ENCODE measurements around the gene TXNDC11. TPM values are rescaled to one million over a fixed set of nuclear protein-coding genes. Genes with fewer than 3 reads are reported as not detected.

Gene TXNDC11
- total RNA-seq, 2 donors from 2014 or later: 32.9 to 34.4 TPM

DNA sequence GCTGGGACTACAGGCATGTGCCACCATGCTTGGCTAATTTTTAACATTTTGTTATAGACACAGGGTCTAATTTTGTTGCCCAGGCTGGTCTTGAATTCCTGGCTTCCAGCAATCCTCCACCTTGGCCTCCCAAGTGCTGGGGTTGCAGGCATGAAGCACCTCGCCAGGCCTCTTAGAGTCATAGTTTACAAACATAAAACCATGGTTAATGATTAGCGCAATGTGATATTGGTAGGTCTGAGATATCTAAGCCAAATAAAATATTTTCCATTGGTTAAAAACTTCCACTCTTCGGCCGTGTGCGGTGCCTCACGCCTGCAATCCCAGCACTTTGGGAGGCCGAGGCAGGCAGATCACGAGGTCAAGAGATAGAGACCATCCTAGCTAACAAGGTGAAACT is 16.6 kb downstream of the TXNDC11 start:
- no peak for DNase-seq (ENCODE audit: low spot score)
- intact Hi-C loops (cut with DNase I): loop anchor here in 1 of 2 donors (5.0 kb wide), 1 partner anchor 279 kb away; no protein-coding TSS in a partner anchor

DNA sequence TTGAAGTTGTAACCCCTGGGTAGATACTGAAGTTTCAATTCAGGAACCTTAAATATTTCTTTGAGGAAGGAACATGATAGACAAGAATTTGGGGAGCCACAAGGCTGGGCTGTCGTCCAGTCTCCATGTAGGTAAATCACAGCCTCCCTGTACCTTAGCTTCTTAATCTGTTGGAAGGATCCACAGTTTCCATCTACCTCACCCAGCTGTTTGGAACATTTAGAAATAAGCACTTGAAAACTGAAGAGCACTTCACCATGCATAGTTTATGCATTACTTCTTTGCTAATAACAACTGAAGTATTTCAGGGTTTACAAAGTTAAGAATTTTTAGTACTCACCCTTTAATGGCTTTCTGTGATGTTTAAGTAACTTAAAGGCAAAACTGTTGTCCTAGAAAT is 17.2 kb downstream of the TXNDC11 start:
- intact Hi-C loops (cut with DNase I): loop anchor here in 1 of 2 donors (5.0 kb wide), 1 partner anchor 278 kb away; no protein-coding TSS in a partner anchor

DNA sequence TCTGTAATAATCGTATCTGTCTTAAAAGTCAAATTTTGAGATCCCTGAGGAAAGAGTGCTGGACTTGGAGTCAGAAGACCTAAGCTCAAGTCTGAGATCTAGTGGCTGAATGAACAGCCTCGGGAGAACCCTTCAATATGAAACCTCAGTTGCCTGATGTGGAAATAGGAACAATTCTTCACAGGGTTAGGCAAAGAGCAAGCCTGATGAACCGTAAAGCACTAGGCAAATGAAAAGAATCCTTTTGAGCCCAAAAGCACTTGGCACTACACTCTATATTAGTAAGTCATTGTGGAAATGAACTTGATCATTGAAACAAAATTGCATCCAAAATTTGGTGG is 20.2 kb downstream of the TXNDC11 start:
- intact Hi-C loops (cut with DNase I): no loop called here
- no peak for DNase-seq (ENCODE audit: low spot score)

More for the DNA sequence above, 17.2 kb downstream of the TXNDC11 start:
- no peak for DNase-seq (ENCODE audit: low spot score)

DNA sequence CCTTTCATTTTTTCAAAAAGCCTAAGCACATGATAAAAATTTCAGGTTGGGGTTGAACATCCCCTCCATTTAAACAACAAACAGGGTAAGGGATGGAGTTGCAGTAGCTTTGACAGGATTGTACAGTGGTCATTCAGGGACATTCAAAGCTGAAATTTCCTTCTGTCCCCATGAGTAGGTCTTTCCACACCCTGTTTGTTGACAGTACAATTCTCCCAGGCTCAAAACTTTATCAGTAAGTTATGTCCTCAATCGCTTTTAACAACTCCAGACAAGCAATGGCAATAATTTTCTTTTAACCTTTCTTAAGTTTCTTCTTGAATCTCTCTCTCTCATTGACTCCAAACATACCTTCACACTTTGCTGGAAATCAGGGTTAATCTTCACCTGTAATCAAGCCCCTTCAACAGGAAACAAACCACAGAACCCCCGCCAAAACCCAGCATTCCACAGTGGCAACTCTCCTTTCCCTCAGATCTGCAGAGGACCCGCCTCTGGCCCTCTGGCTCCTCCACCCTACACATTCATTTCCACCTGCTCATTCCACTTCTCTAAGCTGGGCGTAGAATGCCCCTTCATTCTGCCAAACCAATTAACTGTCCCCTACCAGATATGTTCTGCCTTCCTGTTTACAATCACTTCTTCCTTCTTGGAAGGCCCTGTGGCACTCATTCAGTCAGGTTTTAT is 20.7 kb downstream of the TXNDC11 start:
- DNase-seq (ENCODE audit: low spot score): no peak
- intact Hi-C loops (cut with DNase I): no loop called here

DNA sequence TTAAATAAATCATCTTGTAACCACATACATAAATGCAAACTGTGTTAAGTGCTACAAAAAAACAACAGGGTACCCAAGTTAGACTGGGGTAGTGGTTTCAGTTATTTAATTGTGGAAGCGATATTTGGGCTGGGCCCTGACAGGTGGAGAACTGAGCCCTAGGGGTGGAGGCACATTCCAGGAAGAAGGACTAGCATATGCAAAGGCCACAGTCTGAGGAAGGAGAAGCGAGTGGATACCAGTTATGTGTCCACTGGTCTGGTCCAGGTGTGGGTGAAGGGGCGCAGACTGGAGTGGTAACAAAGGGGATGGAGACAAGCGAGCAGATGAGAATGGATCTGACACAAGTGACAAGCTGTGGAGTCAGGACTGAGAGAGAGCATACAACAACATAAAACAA is 22.9 kb downstream of the TXNDC11 start:
- DNase-seq (ENCODE audit: low spot score): no peak
- intact Hi-C loops (cut with DNase I): loop anchor here (10.0 kb wide), 2 partner anchors 185 to 325 kb away; no protein-coding TSS in a partner anchor

DNA sequence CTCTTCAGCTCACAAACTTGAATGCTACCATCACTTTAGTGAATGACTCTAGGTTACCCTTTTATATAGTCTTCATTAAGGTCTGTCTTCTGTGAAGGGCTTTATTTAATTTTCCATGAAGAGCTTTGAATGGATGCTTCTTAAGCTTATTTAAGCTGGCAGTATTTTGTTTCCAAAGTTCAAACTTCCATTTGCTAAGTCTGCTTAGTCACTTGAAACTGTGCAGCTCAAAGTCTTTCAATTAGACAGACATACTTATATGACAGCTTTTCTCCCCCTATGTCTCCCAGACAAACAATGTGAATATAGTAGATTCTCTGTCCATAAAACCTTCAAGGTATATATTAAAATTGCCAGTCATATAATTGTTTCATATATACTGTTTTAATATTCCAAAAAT is 23.5 kb downstream of the TXNDC11 start:
- DNase-seq (ENCODE audit: low spot score): no peak
- intact Hi-C loops (cut with DNase I): loop anchor here (10.0 kb wide), 2 partner anchors 184 to 324 kb away; no protein-coding TSS in a partner anchor

DNA sequence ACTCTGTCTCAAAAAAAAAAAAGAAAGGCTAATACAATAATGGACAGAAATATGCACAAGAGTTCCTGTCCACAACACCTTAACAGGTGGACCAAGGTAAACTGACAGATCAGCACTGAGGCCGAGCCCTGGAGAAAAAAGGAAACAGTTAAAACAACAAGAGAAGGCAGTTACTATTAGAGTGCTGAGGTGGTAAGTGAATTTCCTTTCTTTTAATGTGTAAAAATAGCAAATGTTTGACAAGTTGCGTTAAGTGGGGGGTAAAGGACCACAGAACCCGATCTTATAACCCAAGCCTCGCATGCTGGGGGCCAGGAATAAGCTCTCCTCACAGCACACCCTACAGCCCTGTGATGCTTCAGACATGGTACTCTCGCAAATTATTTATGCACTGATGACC is 24.8 kb downstream of the TXNDC11 start:
- DNase-seq (ENCODE audit: low spot score): no peak
- intact Hi-C loops (cut with DNase I): loop anchor here (10.0 kb wide), 2 partner anchors 183 to 323 kb away; no protein-coding TSS in a partner anchor

DNA sequence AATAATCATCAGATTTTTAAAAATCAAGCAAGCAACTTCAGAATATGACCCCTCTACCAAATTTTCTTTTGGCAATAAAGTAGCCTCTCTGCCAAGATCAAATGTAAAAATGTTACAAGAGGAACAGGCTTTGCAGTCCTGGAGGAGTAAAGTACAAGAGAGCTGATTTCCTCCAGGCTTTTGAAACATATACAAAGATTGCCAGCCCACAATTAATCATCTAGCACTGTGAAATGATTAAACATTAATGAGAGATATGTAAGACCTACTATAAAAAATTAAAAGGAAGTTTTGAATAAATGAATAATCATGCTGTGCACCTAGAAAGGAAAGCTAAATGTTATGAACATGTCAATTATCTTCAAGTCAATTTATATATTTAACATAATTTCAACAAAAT is 26.3 kb downstream of the TXNDC11 start:
- intact Hi-C loops (cut with DNase I): loop anchor here (10.0 kb wide), 2 partner anchors 182 to 322 kb away; no protein-coding TSS in a partner anchor
- no peak for DNase-seq (ENCODE audit: low spot score)

DNA sequence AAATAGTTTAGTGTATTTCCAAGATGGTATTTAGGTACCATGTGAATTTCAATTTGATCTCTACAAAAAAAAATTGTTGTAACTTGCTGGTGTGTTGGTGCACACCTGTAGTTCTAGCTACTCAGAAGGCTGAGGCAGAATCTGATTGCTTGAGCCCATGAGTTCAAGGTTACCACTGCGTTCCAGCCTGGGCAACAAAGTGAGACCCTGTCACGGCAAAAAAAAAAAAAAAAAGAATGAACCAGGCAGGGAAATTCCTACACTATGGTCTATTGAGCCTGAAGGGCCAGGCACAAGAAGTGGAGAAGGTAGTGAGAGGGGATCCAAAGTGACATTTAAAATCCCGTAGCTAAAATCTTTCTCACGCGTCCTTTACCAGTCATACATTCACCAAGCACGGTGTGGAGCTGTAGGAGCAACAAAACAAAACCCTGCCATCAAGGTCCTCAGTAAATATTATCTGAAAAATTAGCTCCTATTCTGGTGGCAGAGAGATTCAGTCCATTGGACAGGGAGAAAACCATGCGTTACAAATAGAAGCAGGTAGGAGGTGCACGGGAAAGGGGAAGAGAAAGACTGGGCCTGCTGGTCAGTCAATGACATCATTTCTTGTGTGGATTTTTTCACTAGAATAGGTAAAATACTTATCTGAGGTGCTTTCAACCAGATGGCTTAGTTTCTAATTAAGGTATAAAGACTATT is 27.3 kb downstream of the TXNDC11 start:
- intact Hi-C loops (cut with DNase I): loop anchor here (10.0 kb wide), 2 partner anchors 181 to 321 kb away; no protein-coding TSS in a partner anchor
- no peak for DNase-seq (ENCODE audit: low spot score)

DNA sequence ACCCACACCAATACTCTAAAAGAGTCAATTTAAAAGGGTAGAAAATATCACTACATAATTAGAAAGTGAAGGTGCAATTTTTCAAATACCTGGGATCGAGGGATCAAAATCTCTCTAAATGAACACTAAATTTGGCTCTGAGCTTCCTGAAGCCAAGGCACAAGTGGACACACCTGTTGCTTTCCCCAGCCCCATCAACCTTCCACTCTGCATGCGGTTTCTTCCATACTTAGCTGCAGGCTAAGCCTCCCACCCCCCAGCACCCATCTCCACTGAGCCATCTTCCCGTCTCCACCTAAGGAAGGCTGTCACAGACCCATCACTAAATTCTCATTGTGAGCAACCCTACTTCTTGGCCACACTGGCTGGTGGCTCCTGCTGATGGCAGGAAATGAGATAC is 30.5 kb downstream of the TXNDC11 start:
- intact Hi-C loops (cut with DNase I): loop anchor here (5.0 to 10.0 kb wide), 3 partner anchors 177 to 317 kb away; no protein-coding TSS in a partner anchor
- DNase-seq (ENCODE audit: low spot score): no peak

DNA sequence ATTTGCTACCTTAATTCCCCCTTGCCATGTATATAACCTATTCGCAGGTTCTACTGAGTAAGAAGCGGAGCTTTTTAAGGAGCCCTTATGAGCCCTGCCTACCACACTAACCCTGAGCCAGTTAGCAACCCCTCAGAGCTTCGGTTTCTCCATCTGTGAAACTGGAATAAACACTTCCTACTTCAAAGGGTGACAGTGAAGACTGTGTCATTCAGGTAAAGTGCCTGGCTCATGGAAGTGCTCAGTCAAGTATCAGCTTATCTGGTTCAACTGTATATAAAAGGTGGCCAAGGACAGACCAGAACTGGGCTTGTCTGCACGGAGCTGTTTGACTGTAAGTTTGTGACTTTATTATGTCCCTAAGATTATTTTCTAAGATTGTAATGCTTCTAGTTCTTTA is 31.0 kb downstream of the TXNDC11 start:
- intact Hi-C loops (cut with DNase I): loop anchor here (5.0 to 10.0 kb wide), 3 partner anchors 177 to 317 kb away; no protein-coding TSS in a partner anchor

DNA sequence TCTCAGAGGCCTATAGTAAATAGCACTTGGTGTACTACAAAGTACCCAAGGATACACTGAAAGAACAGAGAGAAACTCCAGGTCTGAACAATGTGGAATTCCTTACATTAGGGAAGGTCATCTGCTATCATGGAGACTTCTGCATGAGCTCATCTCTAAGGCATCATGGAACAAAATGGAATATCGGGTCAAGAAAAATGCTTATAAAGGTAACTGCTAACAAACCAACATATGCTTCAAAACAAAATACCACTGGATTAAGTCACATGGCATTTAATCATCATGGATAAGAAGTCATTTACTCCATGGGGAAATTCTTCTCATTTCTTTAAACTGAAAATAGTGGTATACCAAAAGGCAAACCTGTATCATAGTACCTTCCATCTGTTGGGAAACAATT is 34.2 kb downstream of the TXNDC11 start:
- DNase-seq (ENCODE audit: low spot score): no peak
- intact Hi-C loops (cut with DNase I): no loop called here

More for the DNA sequence above, 31.0 kb downstream of the TXNDC11 start:
- DNase-seq (ENCODE audit: low spot score): no peak

DNA sequence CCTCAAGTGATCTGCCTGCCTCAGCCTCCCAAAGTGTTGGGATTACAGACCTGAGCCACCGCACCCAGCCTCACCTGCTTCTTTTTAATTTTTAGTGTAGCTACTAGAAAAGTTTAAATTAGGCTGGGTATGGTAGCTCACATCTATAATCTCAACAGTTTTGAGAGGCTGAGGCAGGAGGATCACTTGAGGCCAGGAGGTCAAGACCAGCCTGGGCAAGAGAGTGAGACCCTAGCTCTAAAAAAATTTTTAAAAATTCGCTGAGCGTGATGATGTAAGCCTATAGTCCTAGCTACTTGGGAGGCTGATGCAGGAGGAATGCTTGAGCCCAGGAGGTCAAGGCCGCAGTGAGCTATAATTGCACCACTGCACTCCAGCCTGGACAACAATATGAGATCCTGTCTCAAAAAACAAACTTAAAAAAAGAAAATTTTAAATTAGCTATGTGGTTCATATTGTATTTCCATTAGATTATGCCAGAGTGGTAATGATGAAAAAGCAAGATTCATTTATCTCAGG is 34.9 kb downstream of the TXNDC11 start:
- DNase-seq (ENCODE audit: low spot score): no peak
- intact Hi-C loops (cut with DNase I): no loop called here

DNA sequence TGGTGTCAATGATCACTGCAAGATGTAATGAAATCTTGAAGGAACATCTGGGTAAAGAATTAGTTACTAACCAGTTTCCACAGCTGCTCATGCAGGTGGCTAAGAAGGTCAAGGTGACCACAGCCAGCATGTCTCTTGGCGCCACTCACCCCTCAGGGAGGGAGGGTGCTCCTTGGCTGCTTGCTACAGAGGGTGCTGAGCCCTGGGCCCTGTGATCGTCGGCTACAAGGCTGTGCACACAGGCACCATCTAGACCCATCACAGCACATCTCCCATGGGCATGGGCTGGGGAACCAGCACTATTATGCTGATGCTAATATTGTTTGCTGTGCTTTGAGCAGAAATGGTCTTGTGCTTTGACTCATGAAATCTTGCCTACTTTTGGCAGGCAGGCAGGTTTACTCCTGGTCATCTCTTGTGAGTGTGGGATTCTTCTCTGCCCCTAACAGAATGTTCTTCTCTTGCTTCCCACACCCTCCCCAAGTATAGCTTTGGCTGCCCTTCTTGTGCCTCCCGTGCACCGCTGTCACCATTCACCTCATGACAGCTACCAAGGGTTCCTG is 36.4 kb downstream of the TXNDC11 start:
- intact Hi-C loops (cut with DNase I): no loop called here
- no peak for DNase-seq (ENCODE audit: low spot score)

DNA sequence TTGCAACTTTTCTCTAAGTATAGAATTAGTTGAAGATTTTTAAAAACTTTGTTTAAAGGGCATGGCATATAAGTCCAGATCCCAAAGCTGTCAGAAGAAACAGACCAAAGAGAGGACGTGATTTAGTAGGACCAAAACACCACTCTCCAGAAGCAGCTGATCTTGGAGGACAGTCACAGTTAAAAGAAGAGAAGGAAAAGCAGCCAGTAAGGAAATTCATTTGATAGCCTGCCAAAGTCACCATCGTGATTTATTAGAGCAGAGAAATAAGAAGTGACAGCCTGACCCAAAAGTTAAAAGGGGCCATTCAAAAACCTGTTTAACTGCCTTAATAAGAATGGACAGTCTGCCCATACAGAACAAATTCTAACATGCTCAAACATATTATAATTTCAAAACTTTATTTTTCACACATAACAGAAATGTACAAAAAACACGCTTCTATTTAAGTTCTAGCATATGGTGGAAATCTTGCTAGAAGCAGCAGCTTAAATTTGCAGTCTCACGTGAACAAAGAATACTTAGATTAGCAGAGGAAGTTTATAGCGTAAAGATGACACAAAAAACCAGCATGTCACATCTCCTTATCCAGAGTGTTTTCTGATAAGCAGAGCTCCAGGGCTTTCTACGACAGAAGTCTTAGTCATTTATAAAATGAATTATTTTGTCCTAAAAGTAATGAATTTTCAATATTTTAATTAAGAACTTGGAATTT is 37.2 kb downstream of the TXNDC11 start:
- DNase-seq (ENCODE audit: low spot score): no peak
- intact Hi-C loops (cut with DNase I): no loop called here

DNA sequence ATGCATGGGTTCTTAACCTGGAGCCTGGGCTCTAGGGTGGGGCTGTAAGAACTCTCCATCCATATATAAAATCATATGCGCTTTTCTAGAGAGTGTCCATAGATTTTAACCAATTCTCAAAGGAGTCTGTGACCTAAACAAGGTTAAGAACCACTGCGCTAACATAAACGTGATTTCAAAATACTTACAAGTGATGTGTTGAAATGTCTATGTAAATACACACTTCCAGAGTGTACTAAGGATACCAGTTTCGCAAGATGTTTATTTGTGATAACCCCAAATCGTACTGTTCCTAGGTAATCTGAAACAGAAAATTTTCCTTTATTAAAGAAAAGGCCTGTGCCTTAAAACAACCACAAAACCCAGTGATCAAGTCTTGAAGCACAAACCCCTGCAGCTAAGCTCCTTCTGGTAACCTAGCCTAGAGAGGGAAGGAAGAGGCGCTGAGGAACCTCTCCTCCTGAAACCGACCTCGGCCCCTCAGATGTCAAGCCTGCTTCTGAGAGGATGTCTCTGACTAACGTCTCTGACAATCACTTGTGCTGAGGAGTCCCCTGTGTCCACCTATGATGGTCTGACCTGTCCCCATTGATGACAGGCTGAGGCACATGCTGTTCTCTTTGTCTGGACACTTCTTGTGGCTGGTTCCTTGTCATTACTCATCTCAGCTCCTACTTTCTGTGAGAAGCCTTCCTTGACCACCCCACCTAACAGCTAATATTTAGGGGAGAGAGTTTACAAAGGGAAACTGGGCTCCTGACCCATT is 42.2 kb downstream of the TXNDC11 start:
- DNase-seq (ENCODE audit: low spot score): no peak
- intact Hi-C loops (cut with DNase I): no loop called here

DNA sequence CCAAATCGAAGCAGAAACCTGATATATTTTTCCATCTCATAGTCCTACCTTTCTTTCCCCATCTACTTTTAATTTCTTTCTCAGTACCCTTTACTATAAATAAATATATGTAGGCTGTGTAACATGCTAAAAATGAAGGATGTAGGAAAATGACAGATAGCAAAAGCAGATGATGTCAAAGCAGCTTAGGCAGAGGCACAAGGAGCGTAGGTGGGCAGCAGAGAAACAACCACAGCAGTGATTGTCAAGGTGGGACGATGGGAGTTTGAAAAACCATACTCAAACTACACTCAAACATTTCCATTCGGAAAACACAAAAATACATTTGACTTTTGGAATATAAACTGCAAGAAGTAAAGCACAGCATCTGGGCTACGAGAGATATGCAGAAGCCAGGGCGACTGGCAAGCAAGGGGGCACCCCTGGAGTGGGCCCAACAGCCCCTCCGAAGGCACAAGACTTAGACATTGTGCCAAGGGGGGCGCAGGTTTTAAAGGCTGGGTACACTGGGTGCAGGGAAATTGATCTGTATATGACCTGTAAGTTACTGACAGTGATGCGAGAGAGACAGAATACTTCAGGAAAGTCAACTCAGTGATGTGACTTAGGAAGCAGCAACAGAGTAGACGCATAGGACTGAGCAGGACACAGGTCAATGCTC is 43.3 kb downstream of the TXNDC11 start:
- intact Hi-C loops (cut with DNase I): no loop called here
- no peak for DNase-seq (ENCODE audit: low spot score)

DNA sequence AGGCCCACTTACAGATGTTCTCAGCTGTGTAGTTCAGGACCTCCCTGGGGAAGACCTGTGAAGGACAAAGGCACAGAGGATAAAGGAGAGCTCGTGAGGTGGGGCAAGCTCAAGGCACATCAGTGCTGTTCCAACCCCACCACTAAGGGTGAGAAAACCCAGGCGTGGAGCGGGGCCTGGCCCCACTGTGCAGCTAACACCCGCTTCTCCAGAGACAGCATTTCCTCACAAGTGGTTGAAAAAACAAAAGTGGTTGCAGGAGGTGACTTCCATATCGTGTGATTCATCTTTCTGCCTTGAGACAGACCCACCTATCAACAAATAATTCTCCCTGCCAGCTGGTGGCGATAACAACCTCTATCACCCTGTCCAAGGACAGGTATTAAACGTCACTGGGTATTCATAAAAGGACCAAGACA is 44.4 kb downstream of the TXNDC11 start:
- no peak for DNase-seq (ENCODE audit: low spot score)
- intact Hi-C loops (cut with DNase I): no loop called here
